ENCODE data around the gene OMA1.

GRCh38 chr1:58457023-58457635 lies 89.4 kb downstream of the OMA1 start:
- TF ChIP-seq, protein P1, sequence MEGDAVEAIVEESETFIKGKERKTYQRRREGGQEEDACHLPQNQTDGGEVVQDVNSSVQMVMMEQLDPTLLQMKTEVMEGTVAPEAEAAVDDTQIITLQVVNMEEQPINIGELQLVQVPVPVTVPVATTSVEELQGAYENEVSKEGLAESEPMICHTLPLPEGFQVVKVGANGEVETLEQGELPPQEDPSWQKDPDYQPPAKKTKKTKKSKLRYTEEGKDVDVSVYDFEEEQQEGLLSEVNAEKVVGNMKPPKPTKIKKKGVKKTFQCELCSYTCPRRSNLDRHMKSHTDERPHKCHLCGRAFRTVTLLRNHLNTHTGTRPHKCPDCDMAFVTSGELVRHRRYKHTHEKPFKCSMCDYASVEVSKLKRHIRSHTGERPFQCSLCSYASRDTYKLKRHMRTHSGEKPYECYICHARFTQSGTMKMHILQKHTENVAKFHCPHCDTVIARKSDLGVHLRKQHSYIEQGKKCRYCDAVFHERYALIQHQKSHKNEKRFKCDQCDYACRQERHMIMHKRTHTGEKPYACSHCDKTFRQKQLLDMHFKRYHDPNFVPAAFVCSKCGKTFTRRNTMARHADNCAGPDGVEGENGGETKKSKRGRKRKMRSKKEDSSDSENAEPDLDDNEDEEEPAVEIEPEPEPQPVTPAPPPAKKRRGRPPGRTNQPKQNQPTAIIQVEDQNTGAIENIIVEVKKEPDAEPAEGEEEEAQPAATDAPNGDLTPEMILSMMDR (conservative IDR thresholded peaks at IDR 0.05) = no peak
- no peak for TF ChIP-seq ZFX (IDR thresholded peaks at IDR 0.05)

Measured in C4-2B (cell line).